T-helper 2 cell treated with Interferon-gamma antibody and Interleukin-4, amounts not matched to agents 5 μg/mL and 100 μg/mL, for 36 hours (primary cell): ENCODE results near the gene ZNF780B.

Experiments
- DNase-seq: peaks from one replicate; pipeline ENCODE4 v3.0.0; 2021; ENCODE audit warnings: low spot score
- H3K27ac Mint-ChIP-seq: one replicate; pipeline ENCODE4 v1.8.0; 2021; ENCODE audit warnings: mild to moderate bottlenecking, mixed read lengths
- H3K27me3 Mint-ChIP-seq: one replicate; pipeline ENCODE4 v1.8.0; 2021; ENCODE audit warnings: low read depth, mixed read lengths
- H3K36me3 Mint-ChIP-seq: one replicate; pipeline ENCODE4 v1.8.0; 2021; ENCODE audit warnings: low read depth, mixed read lengths
- H3K4me1 Mint-ChIP-seq: one replicate; pipeline ENCODE4 v1.8.0; 2021; ENCODE audit warnings: low read depth, mixed read lengths
- H3K4me3 Mint-ChIP-seq: one replicate; pipeline ENCODE4 v1.8.0; 2022; ENCODE audit warnings: mild to moderate bottlenecking, moderate library complexity, mixed read lengths
- H3K9me3 Mint-ChIP-seq: one replicate; pipeline ENCODE4 v1.8.0; 2021; ENCODE audit warnings: mixed read lengths

ZNF780B gene

GRCh38 chr19:40009674-40010073 lies 46.4 kb downstream of the ZNF780B start:
- Mint-ChIP-seq H3K4me3 (no peak overlapping the region), H3K36me3 (peaks cover 80% of the 10 kb centered on the region)

GRCh38 chr19:40006273-40006691 lies 49.7 kb downstream of the ZNF780B start:
- peaks cover 49% of the 10 kb centered on the region for H3K36me3 Mint-ChIP-seq
- DNase-seq, result no peak

More at GRCh38 chr19:40009674-40010073, 46.4 kb downstream of the ZNF780B start:
- Mint-ChIP-seq H3K27me3 (no peaks in the 10 kb centered on the region), H3K4me1 (no peaks in the 10 kb centered on the region), H3K9me3 (peaks cover 50% of the 10 kb centered on the region), H3K27ac (no peak overlapping the region)
- no peak for DNase-seq

GRCh38 chr19:40005691-40006272 lies 50.2 kb downstream of the ZNF780B start:
- DNase-seq, result no peak
- Mint-ChIP-seq H3K27ac (no peak overlapping the region), H3K27me3 (no peaks in the 10 kb centered on the region), H3K4me3 (no peak overlapping the region), H3K36me3 (peaks cover 46% of the 10 kb centered on the region), H3K4me1 (no peaks in the 10 kb centered on the region), H3K9me3 (peaks cover 22% of the 10 kb centered on the region)

More at GRCh38 chr19:40006273-40006691, 49.7 kb downstream of the ZNF780B start:
- no peak overlapping the region for H3K27ac Mint-ChIP-seq
- no peaks in the 10 kb centered on the region for H3K4me1 Mint-ChIP-seq
- H3K4me3 Mint-ChIP-seq, result no peak overlapping the region
- peaks cover 22% of the 10 kb centered on the region for H3K9me3 Mint-ChIP-seq
- H3K27me3 Mint-ChIP-seq, result no peaks in the 10 kb centered on the region

- Mint-ChIP-seq H3K27ac (peak overlapping the region; percentile 96), H3K9me3 (peaks cover 16% of the 10 kb centered on the region), H3K36me3 (peaks cover 28% of the 10 kb centered on the region), H3K27me3 (no peaks in the 10 kb centered on the region), H3K4me1 (peaks cover 23% of the 10 kb centered on the region), H3K4me3 (peak overlapping the region; percentile 93)
- DNase-seq, result no peak
Measured at GRCh38 chr19:39998501-39998900, 57.5 kb downstream of the ZNF780B start.

- peak overlapping the region; percentile 93 for H3K4me3 Mint-ChIP-seq
- H3K36me3 Mint-ChIP-seq, result peaks cover 34% of the 10 kb centered on the region
- H3K4me1 Mint-ChIP-seq, result peaks cover 26% of the 10 kb centered on the region
- H3K9me3 Mint-ChIP-seq, result peaks cover 24% of the 10 kb centered on the region
- peak overlapping the region; percentile 96 for H3K27ac Mint-ChIP-seq
- no peak for DNase-seq
- H3K27me3 Mint-ChIP-seq, result no peaks in the 10 kb centered on the region
Measured at GRCh38 chr19:39997638-39998216, 58.3 kb downstream of the ZNF780B start.

- peaks cover 26% of the 10 kb centered on the region for H3K4me1 Mint-ChIP-seq
- DNase-seq, result peak; percentile 93
- peak within 1 kb of the TSS; percentile 93 for H3K4me3 Mint-ChIP-seq
- peak within 1 kb of the TSS; percentile 96 for H3K27ac Mint-ChIP-seq
- peaks cover 37% of the 10 kb centered on the region for H3K36me3 Mint-ChIP-seq
- H3K27me3 Mint-ChIP-seq, result no peaks in the 10 kb centered on the region
- H3K9me3 Mint-ChIP-seq, result peaks cover 25% of the 10 kb centered on the region
Measured at GRCh38 chr19:39996811-39997637, 59.0 kb downstream of the ZNF780B start, which contains the start of gene ZNF546. Gene ZNF546, plus strand, starts transcription at chr19:39997060. Its CDS starts 1,267 bp downstream, at chr19:39998327.

- H3K36me3 Mint-ChIP-seq, result peaks cover 38% of the 10 kb centered on the region
- DNase-seq, result no peak
- H3K4me1 Mint-ChIP-seq, result peaks cover 26% of the 10 kb centered on the region
- peak overlapping the region; percentile 93 for H3K4me3 Mint-ChIP-seq
- H3K9me3 Mint-ChIP-seq, result peaks cover 25% of the 10 kb centered on the region
- no peaks in the 10 kb centered on the region for H3K27me3 Mint-ChIP-seq
- H3K27ac Mint-ChIP-seq, result peak overlapping the region; percentile 96
Measured at GRCh38 chr19:39996218-39996810, 59.7 kb downstream of the ZNF780B start.

- DNase-seq, result no peak
- H3K4me1 Mint-ChIP-seq, result peaks cover 26% of the 10 kb centered on the region
- H3K36me3 Mint-ChIP-seq, result peaks cover 38% of the 10 kb centered on the region
- no peak overlapping the region for H3K27ac Mint-ChIP-seq
- no peaks in the 10 kb centered on the region for H3K27me3 Mint-ChIP-seq
- H3K9me3 Mint-ChIP-seq, result peaks cover 25% of the 10 kb centered on the region
- peak overlapping the region; percentile 93 for H3K4me3 Mint-ChIP-seq
Measured at GRCh38 chr19:39995794-39996193, 60.2 kb downstream of the ZNF780B start.

GRCh38 chr19:39994361-39994760 lies 61.7 kb downstream of the ZNF780B start:
- H3K27ac Mint-ChIP-seq, result no peak overlapping the region
- H3K36me3 Mint-ChIP-seq, result peaks cover 41% of the 10 kb centered on the region
- peaks cover 25% of the 10 kb centered on the region for H3K9me3 Mint-ChIP-seq
- no peaks in the 10 kb centered on the region for H3K27me3 Mint-ChIP-seq
- H3K4me3 Mint-ChIP-seq, result no peak overlapping the region
- peaks cover 26% of the 10 kb centered on the region for H3K4me1 Mint-ChIP-seq
- no peak for DNase-seq

- Mint-ChIP-seq H3K9me3 (peaks cover 29% of the 10 kb centered on the region), H3K27me3 (no peaks in the 10 kb centered on the region), H3K4me3 (no peak overlapping the region), H3K27ac (no peak overlapping the region), H3K4me1 (peaks cover 26% of the 10 kb centered on the region), H3K36me3 (peaks cover 45% of the 10 kb centered on the region)
- no peak for DNase-seq
Measured at GRCh38 chr19:39993605-39994004, 62.4 kb downstream of the ZNF780B start.

GRCh38 chr19:39987596-39987995 lies 68.4 kb downstream of the ZNF780B start:
- H3K9me3 Mint-ChIP-seq, result peaks cover 48% of the 10 kb centered on the region
- no peak for DNase-seq
- no peaks in the 10 kb centered on the region for H3K4me1 Mint-ChIP-seq
- peaks cover 56% of the 10 kb centered on the region for H3K36me3 Mint-ChIP-seq
- no peak overlapping the region for H3K4me3 Mint-ChIP-seq
- H3K27ac Mint-ChIP-seq, result no peak overlapping the region
- H3K27me3 Mint-ChIP-seq, result no peaks in the 10 kb centered on the region

- no peak for DNase-seq
- Mint-ChIP-seq H3K9me3 (peaks cover 51% of the 10 kb centered on the region), H3K27me3 (no peaks in the 10 kb centered on the region), H3K36me3 (peaks cover 59% of the 10 kb centered on the region), H3K4me1 (no peaks in the 10 kb centered on the region), H3K4me3 (no peak overlapping the region), H3K27ac (no peak overlapping the region)
Measured at GRCh38 chr19:39987167-39987566, 68.9 kb downstream of the ZNF780B start.

GRCh38 chr19:39986643-39987042 lies 69.4 kb downstream of the ZNF780B start:
- H3K36me3 Mint-ChIP-seq, result peaks cover 60% of the 10 kb centered on the region
- DNase-seq, result no peak
- H3K4me1 Mint-ChIP-seq, result no peaks in the 10 kb centered on the region
- H3K27ac Mint-ChIP-seq, result no peak overlapping the region
- H3K9me3 Mint-ChIP-seq, result peaks cover 51% of the 10 kb centered on the region
- no peaks in the 10 kb centered on the region for H3K27me3 Mint-ChIP-seq
- no peak overlapping the region for H3K4me3 Mint-ChIP-seq
